SK-N-SH treated with all-trans-retinoic acid at 6 μM for 48 hours (cell line): ENCODE results near the gene CD248.
A peak's percentile ranks its signal among the peaks of the same experiment; 100 is the strongest.

Experiments
- ATAC-seq: fragments of 200-7000 bp; cut with Tn5 transposase; 3 replicates; pipeline ENCODE4 v1.9.1; 2020; ENCODE audit warnings: mild to moderate bottlenecking, moderate library complexity
- ARNTL ChIP-seq: fragments of 450-650 bp; formaldehyde crosslinking; IDR thresholded peaks from 2 replicates; pipeline ENCODE4 v1.5.0; 2020; ENCODE audit warnings: low read depth, mild to moderate bottlenecking, moderate library complexity, borderline replicate concordance
- BACH2 ChIP-seq: fragments of 250-450 bp; sonication (Bioruptor Pico); IDR thresholded peaks from 2 replicates; pipeline ENCODE4 v1.9.0; 2021; ENCODE audit warnings: mild to moderate bottlenecking, borderline replicate concordance
- CSDC2 ChIP-seq: fragments of 250-450 bp; sonication (Bioruptor Pico); IDR thresholded peaks from 2 replicates; pipeline ENCODE4 v1.5.0; 2020; ENCODE audit warnings: mild to moderate bottlenecking, moderate library complexity
- ESRRG ChIP-seq: fragments of 250-450 bp; sonication (Bioruptor Pico); IDR thresholded peaks from 2 replicates; pipeline ENCODE4 v1.6.1; 2021; ENCODE audit warnings: mild to moderate bottlenecking
- GLIS3 ChIP-seq: fragments of 250-450 bp; sonication (Bioruptor Pico); IDR thresholded peaks from 2 replicates; pipeline ENCODE4 v1.5.0; 2020; ENCODE audit warnings: mild to moderate bottlenecking, moderate library complexity
- ISL1 ChIP-seq: fragments of 250-450 bp; sonication (Bioruptor Pico); IDR thresholded peaks from 2 replicates; pipeline ENCODE4 v2.1.2; 2022; ENCODE audit warnings: mild to moderate bottlenecking, moderate library complexity
- OSR1 ChIP-seq: fragments of 250-450 bp; sonication (Bioruptor Pico); IDR thresholded peaks from 2 replicates; pipeline ENCODE4 v1.8.0; 2022; ENCODE audit warnings: moderate library complexity, mild to moderate bottlenecking, inconsistent platforms
- PATZ1 ChIP-seq: fragments of 250-450 bp; sonication (Bioruptor Pico); IDR thresholded peaks from 2 replicates; pipeline ENCODE4 v1.8.0; 2020; ENCODE audit warnings: mild to moderate bottlenecking, moderate library complexity, borderline replicate concordance
- PPARA ChIP-seq: fragments of 250-450 bp; sonication (Bioruptor Pico); IDR thresholded peaks from 2 replicates; pipeline ENCODE4 v1.5.0; 2020; ENCODE audit warnings: mild to moderate bottlenecking, borderline replicate concordance
- RARB ChIP-seq: fragments of 250-450 bp; sonication (Bioruptor Pico); IDR thresholded peaks from 2 replicates; pipeline ENCODE4 v1.8.0; 2021; ENCODE audit warnings: mild to moderate bottlenecking, moderate library complexity
- SNAI2 ChIP-seq: fragments of 250-450 bp; sonication (Bioruptor Pico); IDR thresholded peaks from 2 replicates; pipeline ENCODE4 v1.5.0; 2020; ENCODE audit warnings: mild to moderate bottlenecking, moderate library complexity
- TOX ChIP-seq: fragments of 250-450 bp; sonication (Bioruptor Pico); IDR thresholded peaks from 2 replicates; pipeline ENCODE4 v1.8.0; 2021; ENCODE audit warnings: mild to moderate bottlenecking, moderate library complexity, borderline replicate concordance
- ZC3H10 ChIP-seq: fragments of 250-450 bp; sonication (Bioruptor Pico); IDR thresholded peaks from 2 replicates; pipeline ENCODE4 v1.5.1; 2021; ENCODE audit warnings: mild to moderate bottlenecking, moderate library complexity
- ZFP3 ChIP-seq: fragments of 250-450 bp; sonication (Bioruptor Pico); IDR thresholded peaks from 2 replicates; pipeline ENCODE4 v1.5.0; 2020; ENCODE audit warnings: mild to moderate bottlenecking, moderate library complexity
- ZFP30 ChIP-seq: fragments of 450-650 bp; formaldehyde crosslinking; IDR thresholded peaks from 2 replicates; pipeline ENCODE4 v1.5.0; 2022; ENCODE audit warnings: mild to moderate bottlenecking, moderate library complexity
- ZNF565 ChIP-seq: fragments of 450-650 bp; formaldehyde crosslinking; conservative IDR thresholded peaks from 2 replicates; pipeline ENCODE4 v1.5.0; 2020; ENCODE audit warnings: low read depth, mild to moderate bottlenecking, moderate library complexity
- ZNF70 ChIP-seq: fragments of 450-650 bp; formaldehyde crosslinking; IDR thresholded peaks from 2 replicates; pipeline ENCODE4 v1.5.0; 2020; ENCODE audit warnings: mild to moderate bottlenecking, moderate library complexity
- ZNF8 ChIP-seq: fragments of 450-650 bp; formaldehyde crosslinking; IDR thresholded peaks from 2 replicates; pipeline ENCODE4 v1.5.0; 2020; ENCODE audit warnings: mild to moderate bottlenecking, moderate library complexity
- TF ChIP-seq, protein P1 (sequence below): fragments of 250-450 bp; sonication (Bioruptor Pico); IDR thresholded peaks from 2 replicates; pipeline ENCODE4 v1.5.1; 2020; ENCODE audit warnings: low read depth, mild to moderate bottlenecking, moderate library complexity
- TF ChIP-seq, protein P2 (sequence below): fragments of 250-450 bp; sonication (Bioruptor Pico); IDR thresholded peaks from 2 replicates; pipeline ENCODE4 v1.5.1; 2021; ENCODE audit warnings: mild to moderate bottlenecking, moderate library complexity
- TF ChIP-seq, protein P3 (sequence below): fragments of 250-450 bp; sonication (Bioruptor Pico); IDR thresholded peaks from 2 replicates; pipeline ENCODE4 v1.8.0; 2021; ENCODE audit warnings: low read depth, mild to moderate bottlenecking, moderate library complexity, borderline replicate concordance
- TF ChIP-seq, protein P4 (sequence below): fragments of 250-450 bp; sonication (Bioruptor Pico); IDR thresholded peaks from 2 replicates; pipeline ENCODE4 v1.5.0; 2020; ENCODE audit warnings: mild to moderate bottlenecking, moderate library complexity

CD248 gene

DNA sequence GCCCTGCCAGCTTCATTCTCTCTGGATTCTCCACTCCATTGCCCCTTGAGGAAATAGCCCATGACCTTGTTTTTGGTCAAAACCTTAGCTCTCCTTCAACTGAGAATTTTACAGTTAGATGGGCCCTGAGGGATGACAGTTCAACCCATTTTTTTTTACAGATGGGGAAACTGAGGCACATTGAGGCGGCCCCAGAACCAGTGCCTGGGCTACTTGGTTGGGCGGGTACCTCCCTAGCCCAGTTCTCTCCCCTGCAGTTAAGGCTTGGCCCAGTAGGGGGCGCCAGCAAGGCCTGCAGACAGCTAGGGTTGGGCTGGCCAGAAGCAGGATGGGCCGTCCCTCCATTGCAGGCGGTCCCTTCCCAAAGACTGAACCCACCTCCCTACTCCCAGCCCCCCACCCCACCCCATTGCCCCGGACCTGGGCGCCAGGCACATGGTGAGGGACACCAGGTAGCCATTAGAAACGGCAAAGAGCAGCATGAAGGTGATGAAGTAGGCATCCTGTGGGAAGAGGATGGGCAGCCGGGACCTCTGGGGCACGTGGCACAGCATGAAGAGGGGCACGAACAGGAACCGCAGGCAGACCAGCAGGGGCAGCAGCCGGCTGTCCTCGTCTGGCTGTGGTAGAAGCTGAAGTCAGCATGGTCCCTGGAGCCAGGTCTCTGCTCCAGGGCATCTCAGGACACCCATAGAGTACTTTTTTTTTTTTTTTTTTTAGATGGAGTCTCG is 47.1 kb upstream of the CD248 start:
- peak; percentile 68 for ATAC-seq

GRCh38 chr11:66363187-66363601 is 46.4 kb upstream of the CD248 start:
- ATAC-seq: no peak
- TF ChIP-seq ARNTL (CRISPR knock-in tag): no peak
- no peak for TF ChIP-seq PPARA
- TF ChIP-seq GLIS3 (CRISPR knock-in tag): no peak
- no peak for TF ChIP-seq ZNF8 (CRISPR knock-in tag)
- no peak for TF ChIP-seq RARB (CRISPR knock-in tag)
- no peak for TF ChIP-seq ZNF70 (CRISPR knock-in tag)
- TF ChIP-seq, protein P1, sequence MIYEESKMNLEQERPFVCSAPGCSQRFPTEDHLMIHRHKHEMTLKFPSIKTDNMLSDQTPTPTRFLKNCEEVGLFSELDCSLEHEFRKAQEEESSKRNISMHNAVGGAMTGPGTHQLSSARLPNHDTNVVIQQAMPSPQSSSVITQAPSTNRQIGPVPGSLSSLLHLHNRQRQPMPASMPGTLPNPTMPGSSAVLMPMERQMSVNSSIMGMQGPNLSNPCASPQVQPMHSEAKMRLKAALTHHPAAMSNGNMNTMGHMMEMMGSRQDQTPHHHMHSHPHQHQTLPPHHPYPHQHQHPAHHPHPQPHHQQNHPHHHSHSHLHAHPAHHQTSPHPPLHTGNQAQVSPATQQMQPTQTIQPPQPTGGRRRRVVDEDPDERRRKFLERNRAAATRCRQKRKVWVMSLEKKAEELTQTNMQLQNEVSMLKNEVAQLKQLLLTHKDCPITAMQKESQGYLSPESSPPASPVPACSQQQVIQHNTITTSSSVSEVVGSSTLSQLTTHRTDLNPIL (CRISPR knock-in tag): no peak
- TF ChIP-seq, protein P2, sequence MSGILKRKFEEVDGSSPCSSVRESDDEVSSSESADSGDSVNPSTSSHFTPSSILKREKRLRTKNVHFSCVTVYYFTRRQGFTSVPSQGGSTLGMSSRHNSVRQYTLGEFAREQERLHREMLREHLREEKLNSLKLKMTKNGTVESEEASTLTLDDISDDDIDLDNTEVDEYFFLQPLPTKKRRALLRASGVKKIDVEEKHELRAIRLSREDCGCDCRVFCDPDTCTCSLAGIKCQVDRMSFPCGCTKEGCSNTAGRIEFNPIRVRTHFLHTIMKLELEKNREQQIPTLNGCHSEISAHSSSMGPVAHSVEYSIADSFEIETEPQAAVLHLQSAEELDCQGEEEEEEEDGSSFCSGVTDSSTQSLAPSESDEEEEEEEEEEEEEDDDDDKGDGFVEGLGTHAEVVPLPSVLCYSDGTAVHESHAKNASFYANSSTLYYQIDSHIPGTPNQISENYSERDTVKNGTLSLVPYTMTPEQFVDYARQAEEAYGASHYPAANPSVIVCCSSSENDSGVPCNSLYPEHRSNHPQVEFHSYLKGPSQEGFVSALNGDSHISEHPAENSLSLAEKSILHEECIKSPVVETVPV (CRISPR knock-in tag): no peak

More for the DNA sequence above, 47.1 kb upstream of the CD248 start:
- TF ChIP-seq, protein P2 (CRISPR knock-in tag): no peak
- no peak for TF ChIP-seq SNAI2 (CRISPR knock-in tag)
- no peak for TF ChIP-seq ZC3H10 (CRISPR knock-in tag)
- no peak for TF ChIP-seq ESRRG (CRISPR knock-in tag)
- TF ChIP-seq CSDC2: no peak
- TF ChIP-seq ZNF565 (CRISPR knock-in tag): no peak
- TF ChIP-seq, protein P3, sequence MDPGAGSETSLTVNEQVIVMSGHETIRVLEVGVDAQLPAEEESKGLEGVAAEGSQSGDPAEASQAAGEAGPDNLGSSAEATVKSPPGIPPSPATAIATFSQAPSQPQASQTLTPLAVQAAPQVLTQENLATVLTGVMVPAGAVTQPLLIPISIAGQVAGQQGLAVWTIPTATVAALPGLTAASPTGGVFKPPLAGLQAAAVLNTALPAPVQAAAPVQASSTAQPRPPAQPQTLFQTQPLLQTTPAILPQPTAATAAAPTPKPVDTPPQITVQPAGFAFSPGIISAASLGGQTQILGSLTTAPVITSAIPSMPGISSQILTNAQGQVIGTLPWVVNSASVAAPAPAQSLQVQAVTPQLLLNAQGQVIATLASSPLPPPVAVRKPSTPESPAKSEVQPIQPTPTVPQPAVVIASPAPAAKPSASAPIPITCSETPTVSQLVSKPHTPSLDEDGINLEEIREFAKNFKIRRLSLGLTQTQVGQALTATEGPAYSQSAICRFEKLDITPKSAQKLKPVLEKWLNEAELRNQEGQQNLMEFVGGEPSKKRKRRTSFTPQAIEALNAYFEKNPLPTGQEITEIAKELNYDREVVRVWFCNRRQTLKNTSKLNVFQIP (CRISPR knock-in tag): no peak
- TF ChIP-seq RARB (CRISPR knock-in tag): no peak
- TF ChIP-seq, protein P4, sequence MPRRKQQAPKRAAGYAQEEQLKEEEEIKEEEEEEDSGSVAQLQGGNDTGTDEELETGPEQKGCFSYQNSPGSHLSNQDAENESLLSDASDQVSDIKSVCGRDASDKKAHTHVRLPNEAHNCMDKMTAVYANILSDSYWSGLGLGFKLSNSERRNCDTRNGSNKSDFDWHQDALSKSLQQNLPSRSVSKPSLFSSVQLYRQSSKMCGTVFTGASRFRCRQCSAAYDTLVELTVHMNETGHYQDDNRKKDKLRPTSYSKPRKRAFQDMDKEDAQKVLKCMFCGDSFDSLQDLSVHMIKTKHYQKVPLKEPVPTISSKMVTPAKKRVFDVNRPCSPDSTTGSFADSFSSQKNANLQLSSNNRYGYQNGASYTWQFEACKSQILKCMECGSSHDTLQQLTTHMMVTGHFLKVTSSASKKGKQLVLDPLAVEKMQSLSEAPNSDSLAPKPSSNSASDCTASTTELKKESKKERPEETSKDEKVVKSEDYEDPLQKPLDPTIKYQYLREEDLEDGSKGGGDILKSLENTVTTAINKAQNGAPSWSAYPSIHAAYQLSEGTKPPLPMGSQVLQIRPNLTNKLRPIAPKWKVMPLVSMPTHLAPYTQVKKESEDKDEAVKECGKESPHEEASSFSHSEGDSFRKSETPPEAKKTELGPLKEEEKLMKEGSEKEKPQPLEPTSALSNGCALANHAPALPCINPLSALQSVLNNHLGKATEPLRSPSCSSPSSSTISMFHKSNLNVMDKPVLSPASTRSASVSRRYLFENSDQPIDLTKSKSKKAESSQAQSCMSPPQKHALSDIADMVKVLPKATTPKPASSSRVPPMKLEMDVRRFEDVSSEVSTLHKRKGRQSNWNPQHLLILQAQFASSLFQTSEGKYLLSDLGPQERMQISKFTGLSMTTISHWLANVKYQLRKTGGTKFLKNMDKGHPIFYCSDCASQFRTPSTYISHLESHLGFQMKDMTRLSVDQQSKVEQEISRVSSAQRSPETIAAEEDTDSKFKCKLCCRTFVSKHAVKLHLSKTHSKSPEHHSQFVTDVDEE (CRISPR knock-in tag): no peak
- TF ChIP-seq ZFP3 (CRISPR knock-in tag): no peak
- no peak for TF ChIP-seq GLIS3 (CRISPR knock-in tag)

DNA sequence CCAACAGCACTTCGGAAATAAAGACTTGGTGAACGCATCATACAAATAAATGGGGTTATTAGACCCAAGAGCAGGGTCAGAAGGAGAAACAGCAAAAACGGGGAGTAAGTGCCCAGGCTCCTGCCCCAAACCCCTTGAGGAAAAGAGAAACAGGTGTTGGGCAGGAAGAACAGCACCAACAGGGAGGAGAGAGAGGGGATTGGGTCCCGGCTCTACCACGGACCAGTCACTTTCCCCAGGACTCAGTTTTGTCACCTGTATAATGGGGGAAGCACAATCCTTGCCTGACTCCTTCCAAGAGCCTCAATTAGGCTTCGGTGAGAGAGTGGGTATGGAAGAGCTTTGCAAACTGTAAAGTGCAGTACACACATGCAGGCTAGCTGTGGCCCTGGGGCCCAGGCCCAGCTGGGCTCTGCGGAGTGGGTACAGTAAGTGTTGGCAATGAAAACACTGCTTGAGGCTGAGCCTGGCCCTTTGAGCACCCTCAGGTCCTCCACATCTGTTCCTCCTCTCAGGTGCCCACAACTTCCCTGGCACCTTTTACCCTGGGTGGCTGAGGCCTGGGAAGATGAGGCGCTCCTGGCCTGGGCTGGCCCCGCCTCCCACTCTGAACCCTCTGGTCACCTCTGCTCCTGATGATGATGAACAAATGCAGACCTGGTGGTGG is 45.8 kb upstream of the CD248 start:
- ATAC-seq: no peak
- TF ChIP-seq GLIS3 (CRISPR knock-in tag) (no peak), BACH2 (CRISPR knock-in tag) (no peak), ZFP3 (CRISPR knock-in tag) (no peak), OSR1 (no peak), TOX (CRISPR knock-in tag) (no peak), ZFP30 (no peak), ISL1 (CRISPR knock-in tag) (no peak), CSDC2 (no peak), SNAI2 (CRISPR knock-in tag) (no peak), ZNF70 (CRISPR knock-in tag) (no peak), PATZ1 (CRISPR knock-in tag) (no peak), ZNF8 (CRISPR knock-in tag) (no peak)
- TF ChIP-seq, protein P1 (CRISPR knock-in tag): no peak
- TF ChIP-seq, protein P3 (CRISPR knock-in tag): no peak
